Activated naive CD4-positive, alpha-beta T cell treated with anti-CD3 and anti-CD28 coated beads, Interleukin-2, amount 50 U/mL, for 24 hours (primary cell): ENCODE data around the gene RALBP1.

ENCODE experiments used
- H3K27ac Mint-ChIP-seq: one replicate; pipeline ENCODE4 v1.8.0; 2021; ENCODE audit warnings: mild to moderate bottlenecking, mixed read lengths
- H3K27me3 Mint-ChIP-seq: one replicate; pipeline ENCODE4 v1.8.0; 2021; ENCODE audit warnings: mixed read lengths
- H3K36me3 Mint-ChIP-seq: one replicate; pipeline ENCODE4 v1.8.0; 2021; ENCODE audit warnings: mixed read lengths
- H3K4me1 Mint-ChIP-seq: one replicate; pipeline ENCODE4 v1.8.0; 2021; ENCODE audit warnings: mixed read lengths
- H3K4me3 Mint-ChIP-seq: one replicate; pipeline ENCODE4 v1.8.0; 2021; ENCODE audit warnings: mild to moderate bottlenecking, mixed read lengths
- H3K9me3 Mint-ChIP-seq: one replicate; pipeline ENCODE4 v1.8.0; 2021; ENCODE audit warnings: mixed read lengths

The RALBP1 gene

DNA sequence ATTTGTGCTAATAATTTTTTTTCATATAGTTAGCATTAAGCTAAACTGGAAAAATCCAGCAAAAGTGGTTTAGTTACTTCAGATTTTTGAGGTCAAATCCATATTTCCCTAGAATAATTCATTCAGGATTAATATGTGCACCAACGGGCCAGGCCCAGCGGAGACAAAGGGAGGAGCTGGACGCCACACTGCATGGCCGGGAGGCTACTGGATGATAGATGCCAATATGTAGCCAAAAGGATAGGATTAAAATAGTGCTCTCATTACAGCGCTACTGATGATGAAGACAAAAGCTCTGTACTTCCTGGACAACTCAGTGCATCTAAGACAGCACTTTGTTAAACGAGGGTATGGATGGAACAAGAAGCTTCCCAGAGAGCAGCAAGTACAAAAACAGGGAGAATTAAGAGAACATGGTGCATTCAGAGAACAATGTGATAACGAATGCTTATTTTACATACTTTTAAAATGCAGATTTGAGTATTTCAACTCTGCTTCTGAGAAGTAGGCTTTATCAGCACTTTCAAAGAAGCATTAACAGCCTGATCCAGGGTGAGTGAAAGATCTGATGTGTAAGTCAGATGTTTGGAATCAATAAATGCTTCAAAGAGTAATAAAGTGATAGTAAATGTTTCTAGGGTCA lies 99.3 kb downstream of the RALBP1 start:
- no peak overlapping the region for H3K4me3 Mint-ChIP-seq
- no peak overlapping the region for H3K27ac Mint-ChIP-seq
- H3K36me3 Mint-ChIP-seq: peaks cover 24% of the 10 kb centered on the region
- no peaks in the 10 kb centered on the region for H3K27me3 Mint-ChIP-seq
- no peaks in the 10 kb centered on the region for H3K9me3 Mint-ChIP-seq
- no peaks in the 10 kb centered on the region for H3K4me1 Mint-ChIP-seq

DNA sequence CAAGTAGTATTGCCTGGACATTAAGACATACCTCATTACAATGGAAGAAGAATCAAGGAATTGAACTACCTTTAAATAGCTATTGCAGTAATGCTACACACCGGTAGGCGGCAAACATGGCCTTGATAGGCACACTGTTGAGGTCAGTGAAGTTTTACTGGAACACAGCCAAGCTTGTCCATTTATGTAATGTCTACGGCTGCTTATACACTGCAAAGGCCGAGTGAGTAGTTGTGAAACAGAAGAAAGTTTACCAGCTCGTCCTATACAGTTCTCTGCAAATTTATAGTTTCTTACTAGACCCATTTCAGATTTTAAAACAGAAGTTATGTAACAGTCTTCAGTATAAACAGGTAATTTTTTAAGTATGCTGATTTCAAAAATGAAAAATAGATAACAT lies 100.2 kb downstream of the RALBP1 start:
- Mint-ChIP-seq H3K4me3 (no peak overlapping the region), H3K9me3 (no peaks in the 10 kb centered on the region), H3K36me3 (peaks cover 21% of the 10 kb centered on the region), H3K4me1 (no peaks in the 10 kb centered on the region), H3K27ac (no peak overlapping the region), H3K27me3 (no peaks in the 10 kb centered on the region)

GRCh38 chr18:9577361-9577760 lies 102.0 kb downstream of the RALBP1 start:
- Mint-ChIP-seq H3K27me3 (no peaks in the 10 kb centered on the region), H3K9me3 (peaks cover under 1% of the 10 kb centered on the region), H3K4me3 (no peak overlapping the region), H3K4me1 (no peaks in the 10 kb centered on the region), H3K36me3 (peaks cover 29% of the 10 kb centered on the region), H3K27ac (no peak overlapping the region)

DNA sequence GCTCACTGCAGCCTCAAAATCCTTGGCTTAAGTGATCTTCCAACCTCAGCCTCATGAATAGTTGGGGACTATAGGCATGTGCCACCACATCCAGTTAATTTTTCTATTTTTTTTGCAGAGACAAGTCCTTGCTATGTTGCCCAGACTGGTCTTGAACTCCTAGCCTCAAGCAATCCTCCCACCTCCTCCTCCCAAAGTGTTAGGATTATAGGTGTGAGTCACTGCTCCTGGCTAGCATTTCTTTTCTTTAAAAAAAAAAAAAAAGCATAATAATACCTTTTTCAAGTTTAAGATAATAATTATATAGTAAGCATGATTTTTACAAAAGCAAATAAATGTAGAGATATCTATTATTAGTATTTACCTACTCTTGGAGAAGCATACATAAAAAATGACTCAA lies 103.0 kb downstream of the RALBP1 start:
- Mint-ChIP-seq H3K4me1 (no peaks in the 10 kb centered on the region), H3K9me3 (peaks cover 5% of the 10 kb centered on the region), H3K27ac (no peak overlapping the region), H3K36me3 (peaks cover 37% of the 10 kb centered on the region), H3K4me3 (no peak overlapping the region), H3K27me3 (no peaks in the 10 kb centered on the region)

- H3K27ac Mint-ChIP-seq: no peak overlapping the region
- H3K36me3 Mint-ChIP-seq: peaks cover 42% of the 10 kb centered on the region
- no peaks in the 10 kb centered on the region for H3K4me1 Mint-ChIP-seq
- H3K9me3 Mint-ChIP-seq: peaks cover 5% of the 10 kb centered on the region
- no peak overlapping the region for H3K4me3 Mint-ChIP-seq
- no peaks in the 10 kb centered on the region for H3K27me3 Mint-ChIP-seq
These were observed 106.4 kb downstream of the RALBP1 start for GRCh38 chr18:9581667-9582066.

DNA sequence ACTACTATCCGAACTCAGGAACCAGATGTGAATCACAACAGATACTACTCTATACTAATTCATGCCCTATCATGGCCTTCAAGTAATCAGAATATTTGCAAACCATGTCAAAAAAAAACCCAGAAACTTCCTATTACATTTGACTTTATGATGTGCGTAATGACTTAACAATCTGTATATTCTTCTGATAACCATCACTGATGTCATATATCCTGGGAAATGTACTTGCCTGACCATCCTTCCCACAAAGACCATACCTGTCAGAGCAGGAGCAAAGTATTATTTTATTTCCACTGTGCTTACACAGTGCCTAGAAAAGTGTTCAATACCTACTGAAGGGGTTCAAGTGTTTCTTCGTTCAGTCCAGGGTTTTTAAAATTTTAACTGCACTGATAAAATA lies 111.5 kb downstream of the RALBP1 start:
- Mint-ChIP-seq H3K27ac (no peak overlapping the region), H3K27me3 (no peaks in the 10 kb centered on the region), H3K9me3 (peaks cover 5% of the 10 kb centered on the region), H3K36me3 (peaks cover 42% of the 10 kb centered on the region), H3K4me1 (no peaks in the 10 kb centered on the region), H3K4me3 (no peak overlapping the region)
